DMS79 treated with DMSO at 0.1 percent for 48 hours (cell line): ENCODE data around the gene FAM181B.
"Not testable (repeated sequence)": the region's sequence is repeated elsewhere in the genome, so short reads cannot be mapped to it uniquely, and the experiment has no call there.

ENCODE experiments used
- DNase-seq: peaks from one replicate; lab custom pipeline; 2025; lab: John Stamatoyannopoulos, UW

The FAM181B gene

DNA sequence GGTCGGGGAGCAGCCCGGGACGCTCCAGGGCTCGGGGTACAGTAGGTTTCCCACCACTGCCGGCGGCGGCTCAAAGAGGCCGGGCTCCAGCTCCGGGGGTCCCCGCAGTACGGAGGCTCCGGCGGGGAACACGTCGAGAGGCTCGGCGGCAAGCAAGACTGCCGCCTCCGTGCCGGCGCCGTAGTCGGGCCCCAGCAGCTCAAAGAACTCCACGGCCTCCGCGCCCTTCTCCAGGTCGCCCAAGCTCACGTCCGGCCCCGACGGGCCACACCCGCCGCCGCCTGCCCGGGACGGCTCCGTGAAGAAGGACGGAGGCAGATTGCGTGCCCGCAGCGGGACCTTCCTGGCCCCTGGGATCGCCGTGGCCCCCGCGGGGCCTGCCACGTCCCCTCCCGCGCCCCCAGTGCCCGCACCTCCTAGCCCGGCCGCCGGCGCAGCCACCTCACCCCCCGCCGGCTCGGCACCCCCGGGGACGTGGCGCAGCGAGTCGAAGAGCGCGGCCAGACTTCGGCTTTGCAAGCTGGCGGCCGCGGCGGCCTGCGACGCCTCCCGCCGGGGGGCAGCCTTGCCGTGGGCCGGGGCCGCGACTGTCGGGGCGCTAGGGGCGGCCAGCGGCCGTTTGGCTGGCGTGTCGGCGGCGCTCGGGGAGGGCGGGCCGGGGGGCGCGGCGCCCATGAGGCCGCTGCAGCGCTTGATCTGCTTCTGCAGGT is 775 bp downstream of the FAM181B start:
- no peak for DNase-seq

DNA sequence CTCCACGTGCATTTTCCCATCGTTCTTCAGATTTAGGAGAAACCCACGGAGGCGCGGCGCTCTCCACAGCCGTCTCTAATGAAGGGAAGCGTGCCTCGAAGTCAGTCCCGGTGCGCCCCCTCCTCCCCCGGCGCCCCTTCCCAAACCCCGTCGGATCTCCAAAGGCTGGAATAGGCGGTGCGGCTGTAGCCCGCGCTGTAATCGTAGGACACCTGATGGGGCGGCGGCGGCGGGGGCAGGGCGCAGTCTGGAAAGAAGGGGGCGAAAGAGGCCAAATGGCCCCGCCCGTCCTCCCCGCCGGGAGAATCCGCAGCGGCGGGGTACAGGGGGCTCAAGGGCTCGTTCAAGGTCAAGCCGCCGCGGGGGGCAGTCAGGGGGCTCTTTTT is 1.3 kb downstream of the FAM181B start:
- no peak for DNase-seq

DNA sequence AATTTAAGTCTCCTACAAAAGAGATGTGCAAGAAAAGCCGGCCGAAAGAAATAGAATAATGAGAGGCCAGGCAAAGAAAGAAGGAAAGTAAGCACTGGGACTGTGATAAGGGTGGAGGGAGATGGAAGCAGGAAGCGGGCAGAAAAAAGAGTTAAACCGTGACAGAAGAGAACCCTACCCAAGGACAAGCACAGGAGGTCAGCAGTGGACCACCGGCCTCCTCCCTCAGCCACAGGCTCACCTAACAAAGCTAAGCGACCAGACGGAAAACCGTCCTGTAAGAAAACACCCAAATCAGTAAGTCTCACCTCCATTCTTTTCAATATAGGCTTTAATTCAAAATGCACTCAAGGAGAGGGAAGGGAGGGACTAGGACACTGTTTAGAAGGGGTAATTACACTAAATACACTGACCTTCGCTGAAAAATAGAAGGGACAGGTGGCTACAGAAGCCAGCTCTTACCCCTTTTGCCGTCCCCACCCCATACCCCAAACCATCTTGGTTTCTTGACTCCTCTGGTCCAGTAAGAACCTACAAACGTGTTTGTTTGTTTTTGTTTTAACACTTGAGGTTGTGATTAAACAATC is 1.9 kb downstream of the FAM181B start:
- DNase-seq = no peak

DNA sequence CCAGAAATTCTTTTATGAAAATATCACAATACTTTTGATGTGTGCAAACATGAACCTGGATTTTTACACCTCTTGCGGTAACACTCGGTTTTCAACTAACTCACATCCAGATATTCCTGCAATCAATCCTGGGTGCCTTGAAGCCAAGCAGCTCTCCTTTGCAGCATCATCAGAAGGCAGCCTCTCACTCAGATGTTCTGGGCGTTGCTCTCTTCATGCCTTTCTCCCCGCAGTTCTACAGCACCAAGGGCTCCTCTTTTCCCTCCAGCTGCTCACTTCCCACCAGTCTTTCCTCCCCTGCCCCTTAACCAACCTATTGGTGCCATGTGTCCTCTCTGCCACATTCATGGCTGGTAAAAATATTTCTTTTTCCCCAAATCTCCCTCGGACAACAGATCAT is 2.9 kb downstream of the FAM181B start:
- DNase-seq = no peak

DNA sequence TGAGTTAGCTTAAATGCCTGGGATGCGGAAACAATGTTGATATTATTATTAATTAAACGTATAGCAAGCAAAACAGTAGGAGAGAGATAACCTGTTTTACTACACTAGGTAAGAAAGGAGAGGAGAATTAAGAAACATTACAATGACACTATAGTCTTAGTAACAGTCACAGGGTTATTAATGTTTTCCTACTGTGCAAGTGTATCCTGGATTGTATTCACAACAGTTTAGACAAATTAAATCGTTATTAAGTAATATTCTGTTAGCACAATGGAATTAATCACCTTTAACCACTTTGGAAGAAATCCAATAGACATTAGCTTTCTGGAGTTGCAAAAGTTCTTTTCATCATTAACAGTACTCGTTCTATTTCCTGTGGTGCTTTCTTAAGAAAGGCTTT is 3.4 kb downstream of the FAM181B start:
- no peak for DNase-seq

DNA sequence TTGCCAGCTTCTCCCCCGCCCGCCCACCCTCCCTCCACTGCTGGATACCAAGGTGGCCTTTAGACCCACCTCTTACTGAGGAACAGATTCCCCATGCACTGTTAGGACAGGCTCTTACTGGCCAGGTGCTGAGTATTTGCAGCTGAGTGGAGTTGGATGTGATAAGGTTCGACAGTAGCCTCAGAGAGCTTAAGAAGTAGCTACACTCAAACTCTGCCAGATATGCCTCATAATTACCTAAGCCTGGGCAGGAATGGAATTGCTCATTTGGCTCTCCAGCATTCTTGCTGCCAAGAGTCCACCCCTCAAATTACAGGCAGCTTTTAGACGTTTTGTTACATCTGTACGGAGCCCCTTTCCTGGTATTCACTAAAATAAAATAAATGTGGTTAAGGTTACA is 9.6 kb downstream of the FAM181B start:
- no peak for DNase-seq

DNA sequence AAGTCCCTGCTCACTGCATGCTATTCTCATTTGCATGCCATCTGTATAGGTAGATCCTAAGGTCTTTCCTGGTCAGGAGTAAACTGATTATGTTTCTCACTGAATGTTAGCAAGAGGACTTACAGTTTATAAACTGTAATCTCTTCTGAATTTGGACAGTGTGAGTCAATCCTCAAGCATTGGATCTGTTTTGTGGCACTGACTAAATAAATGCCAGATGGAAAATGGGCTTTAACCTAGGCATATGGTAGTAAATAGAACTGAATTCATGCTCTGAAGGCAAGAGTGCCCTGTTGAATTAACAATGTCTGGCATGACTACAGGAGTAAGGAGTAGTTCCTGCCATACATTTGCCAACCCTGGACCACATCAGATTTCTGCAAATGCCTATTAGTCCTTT is 11.4 kb downstream of the FAM181B start:
- DNase-seq = no peak

DNA sequence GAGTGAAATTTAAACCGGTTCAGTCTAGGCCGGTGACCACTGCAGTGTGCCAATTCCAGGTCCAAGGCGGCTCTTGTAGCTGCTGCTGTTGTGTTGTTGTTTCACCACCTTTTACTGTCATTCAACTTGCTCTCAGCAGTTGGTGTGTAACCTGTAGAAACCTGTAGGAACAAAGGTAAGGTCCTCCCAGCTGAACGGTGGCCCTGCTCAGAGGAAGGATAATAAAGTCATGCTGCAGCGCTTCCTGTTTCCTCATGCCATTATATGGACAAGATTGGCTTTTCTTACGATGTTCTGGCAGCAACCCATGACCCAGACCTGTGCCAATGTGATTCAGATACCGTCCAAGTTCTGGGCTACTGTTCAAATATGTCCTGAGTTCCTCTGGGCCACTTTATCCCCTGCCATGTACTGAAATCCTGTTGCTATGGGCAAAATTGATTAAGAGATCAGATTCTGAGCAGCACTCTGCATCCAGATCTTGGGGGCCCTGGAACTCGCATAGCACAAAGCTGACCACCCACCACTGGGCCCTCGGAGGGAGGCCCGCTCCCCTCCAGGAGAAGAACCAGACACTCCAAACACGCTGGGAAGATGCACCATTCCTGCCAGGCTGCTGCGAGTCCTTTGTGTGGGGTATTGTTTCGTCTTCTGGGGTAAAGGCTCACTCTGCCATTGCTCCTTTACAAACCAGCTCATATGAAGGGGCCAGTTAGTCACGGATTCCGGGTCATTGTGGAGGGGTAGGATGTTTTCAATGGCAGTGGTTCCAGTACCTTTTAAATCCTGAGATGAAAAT is 13.2 kb downstream of the FAM181B start:
- DNase-seq = no peak

DNA sequence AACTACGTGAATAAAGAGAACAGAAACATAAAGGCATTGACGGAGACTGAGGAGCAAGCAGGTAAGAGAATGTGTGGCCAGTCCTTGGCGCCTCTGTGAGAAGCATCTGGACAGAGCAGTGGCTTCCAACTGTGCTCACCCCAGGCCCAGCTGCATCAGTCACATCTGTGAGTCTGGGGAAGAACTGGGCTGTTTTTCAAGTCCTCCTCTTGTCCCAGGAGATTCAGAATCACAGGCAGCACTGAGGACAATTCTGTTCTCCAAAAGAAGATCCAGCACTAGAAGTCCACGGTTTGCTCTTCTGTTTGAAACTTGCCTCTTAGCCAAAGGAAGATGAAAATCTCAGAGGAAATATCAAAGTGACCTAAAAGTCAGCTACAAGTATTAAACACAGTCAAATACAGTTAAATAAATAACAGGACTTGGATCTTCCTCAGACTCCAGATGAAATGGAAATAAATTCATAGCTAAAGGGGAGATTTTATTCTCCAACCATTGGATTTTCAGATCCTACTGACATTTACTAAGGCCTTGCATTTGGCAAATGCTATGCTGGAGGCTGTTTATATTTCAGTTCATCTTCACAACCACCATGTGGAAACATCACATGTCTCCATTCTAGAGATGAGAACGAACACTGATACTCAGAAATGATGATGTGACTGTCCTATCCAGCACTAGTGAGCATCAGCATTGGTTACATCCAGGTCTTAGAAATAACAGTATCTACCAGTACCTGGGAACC is 14.1 kb downstream of the FAM181B start:
- DNase-seq = no peak

DNA sequence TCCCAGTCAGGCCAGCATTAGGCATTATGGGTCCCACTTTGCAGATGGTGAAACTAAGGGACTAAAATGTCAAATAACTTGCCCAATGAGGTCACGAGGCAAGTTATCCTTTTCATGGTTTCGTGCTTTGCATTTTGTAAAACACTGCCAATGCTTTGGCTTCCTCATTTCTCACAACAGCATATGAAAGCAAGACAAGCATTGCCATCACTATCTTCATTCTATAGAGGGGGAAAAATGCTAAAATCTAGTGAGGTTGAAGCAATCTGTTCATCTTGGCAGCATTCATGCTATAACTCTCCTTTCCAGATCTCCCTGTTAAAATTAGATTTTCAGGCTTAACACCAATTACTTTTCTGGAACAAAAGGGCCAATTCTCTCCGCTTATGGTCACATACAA is 14.8 kb downstream of the FAM181B start:
- DNase-seq = no peak

DNA sequence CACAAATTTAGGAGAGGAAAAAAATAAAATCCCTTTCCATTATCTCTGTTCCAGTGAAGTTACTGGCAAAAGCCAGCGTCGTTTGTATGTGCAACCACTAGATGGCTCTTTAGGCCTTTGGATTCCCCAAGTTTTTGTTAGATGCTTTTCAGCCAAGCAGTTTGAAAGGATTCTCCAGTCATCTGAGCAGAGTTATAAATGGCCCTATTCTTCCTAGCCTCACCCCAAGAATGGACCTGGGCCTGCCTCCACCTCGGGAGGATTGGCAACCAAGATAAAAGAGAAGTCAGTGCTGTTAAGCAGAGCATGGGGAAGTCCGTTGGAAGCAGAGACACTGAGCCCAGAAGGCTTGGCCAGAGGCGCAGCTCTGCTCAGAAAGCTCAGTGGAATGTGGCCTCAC is 15.4 kb downstream of the FAM181B start:
- peak; percentile 11 for DNase-seq

DNA sequence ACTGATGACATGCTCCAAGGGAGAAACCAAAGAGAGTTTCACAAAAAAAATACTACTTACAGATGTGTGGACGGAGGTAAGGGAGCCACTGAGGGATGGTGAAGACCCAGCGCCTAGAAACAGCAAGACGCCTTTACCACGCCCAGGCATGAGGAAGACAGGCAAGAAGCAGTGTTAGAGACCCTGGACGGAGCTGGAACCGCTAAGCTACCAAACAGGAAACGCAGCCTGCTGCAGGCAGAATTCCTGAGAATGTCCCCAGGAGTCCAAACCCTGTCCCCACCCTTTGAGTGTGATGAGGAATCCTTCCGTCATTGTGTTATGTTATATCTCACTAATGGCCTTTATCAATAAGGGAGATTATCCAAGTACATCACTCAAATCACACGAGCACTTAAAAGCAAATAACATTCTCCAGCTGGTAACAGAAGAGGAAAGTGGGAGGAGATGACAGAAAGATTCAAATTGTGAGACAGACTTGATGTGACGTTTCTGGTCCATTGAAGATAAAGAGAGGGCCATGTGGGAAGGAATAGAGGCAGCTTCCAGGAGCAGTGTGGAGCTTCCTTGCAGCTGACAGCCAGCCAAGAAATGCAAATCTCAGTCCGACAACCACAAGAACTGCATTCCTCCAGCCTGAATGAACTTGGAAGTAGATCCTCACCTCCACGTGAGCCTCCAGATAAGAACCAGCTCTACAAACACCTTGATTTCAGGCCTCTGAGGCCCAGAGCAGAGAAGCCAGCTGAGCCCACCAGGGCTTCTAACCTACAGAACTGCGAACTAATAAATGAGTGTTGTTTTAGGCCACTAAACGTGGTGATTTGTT is 19.1 kb downstream of the FAM181B start:
- no peak for DNase-seq

DNA sequence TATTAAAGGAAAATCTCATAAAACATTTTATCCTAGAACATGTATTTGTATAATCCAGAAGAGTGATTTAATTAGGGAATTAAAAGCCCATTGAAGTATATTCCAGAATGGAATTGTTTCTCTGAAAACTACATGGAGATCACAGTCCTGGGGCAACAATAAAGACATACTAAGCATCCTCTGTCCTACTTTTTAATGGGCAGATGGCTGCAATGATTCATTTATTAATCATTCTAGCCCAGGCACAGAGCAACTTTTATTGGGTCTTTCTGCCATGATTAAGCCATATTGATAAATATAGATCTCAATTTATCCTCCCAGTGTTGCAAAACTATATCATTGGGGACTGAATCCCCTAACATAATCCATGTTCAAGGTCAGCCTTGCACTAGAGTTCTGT is 22.0 kb downstream of the FAM181B start:
- DNase-seq = no peak

DNA sequence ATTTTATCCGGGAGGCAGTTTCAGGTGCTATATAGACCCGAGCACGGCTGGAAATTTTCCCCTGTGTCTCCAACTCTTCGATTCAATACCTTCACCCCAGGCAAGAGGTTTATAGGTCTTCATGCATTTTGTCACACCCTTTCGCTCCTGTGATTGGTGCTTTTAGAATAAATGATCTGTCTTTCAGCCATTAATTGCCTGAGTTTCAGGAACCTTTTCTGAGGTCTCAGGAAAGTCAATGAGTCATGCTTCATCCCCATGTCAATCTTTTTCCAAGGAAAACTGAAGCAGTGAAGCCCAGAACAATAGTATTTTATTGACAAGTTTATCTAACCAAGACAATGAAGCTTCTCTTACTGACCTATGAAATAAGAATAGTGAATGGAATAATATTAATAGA is 29.9 kb downstream of the FAM181B start:
- no peak for DNase-seq

DNA sequence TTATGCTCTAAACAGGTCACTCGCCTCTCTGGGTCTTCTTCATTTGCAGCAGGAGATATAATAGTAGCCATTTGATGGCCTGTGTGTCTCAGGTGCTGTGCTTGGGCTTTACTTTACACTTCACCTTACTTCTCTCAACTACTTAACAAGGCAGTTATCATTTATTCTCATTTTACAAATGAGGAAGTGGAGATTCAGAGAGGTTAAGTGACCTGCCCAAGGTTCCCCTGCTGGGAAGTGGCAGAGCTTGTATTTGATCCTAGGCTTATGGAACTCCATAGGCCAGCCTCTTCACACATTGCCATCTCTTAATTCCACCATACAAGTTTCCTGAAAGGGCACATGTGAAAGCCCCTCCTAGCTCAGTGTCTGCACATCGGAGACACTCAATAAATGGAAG is 30.4 kb downstream of the FAM181B start:
- no peak for DNase-seq

DNA sequence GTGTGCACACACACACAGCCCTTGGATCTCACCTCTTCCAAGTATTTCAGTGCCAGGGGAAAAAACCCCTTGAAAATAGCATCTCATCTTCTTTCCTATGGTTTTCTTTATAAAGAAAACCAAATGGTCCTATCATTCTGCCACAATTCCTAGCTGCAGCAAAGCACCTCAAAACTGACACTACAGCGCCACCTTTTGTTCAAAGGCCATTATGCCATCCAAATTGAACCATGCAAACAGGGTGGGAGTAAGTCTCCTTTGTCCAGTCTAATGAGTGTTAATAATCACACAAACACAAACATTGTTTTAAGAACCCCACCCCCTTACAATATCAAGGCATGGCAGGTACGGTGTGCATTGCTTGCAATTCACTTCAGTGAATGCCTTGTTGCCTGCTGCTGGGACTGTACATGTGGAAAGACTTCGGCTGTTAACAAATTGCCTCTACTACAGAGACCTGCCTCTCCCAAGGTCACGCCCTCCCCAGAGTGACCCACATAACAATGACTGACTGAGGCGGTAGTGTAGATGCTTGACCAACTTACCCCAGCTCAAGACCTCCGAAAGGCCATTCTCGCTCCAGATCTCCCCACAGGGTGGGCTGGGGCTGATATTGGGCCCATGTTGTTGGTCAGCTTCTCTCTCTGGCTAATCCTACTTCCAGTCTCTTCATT is 31.7 kb downstream of the FAM181B start:
- DNase-seq = no peak

DNA sequence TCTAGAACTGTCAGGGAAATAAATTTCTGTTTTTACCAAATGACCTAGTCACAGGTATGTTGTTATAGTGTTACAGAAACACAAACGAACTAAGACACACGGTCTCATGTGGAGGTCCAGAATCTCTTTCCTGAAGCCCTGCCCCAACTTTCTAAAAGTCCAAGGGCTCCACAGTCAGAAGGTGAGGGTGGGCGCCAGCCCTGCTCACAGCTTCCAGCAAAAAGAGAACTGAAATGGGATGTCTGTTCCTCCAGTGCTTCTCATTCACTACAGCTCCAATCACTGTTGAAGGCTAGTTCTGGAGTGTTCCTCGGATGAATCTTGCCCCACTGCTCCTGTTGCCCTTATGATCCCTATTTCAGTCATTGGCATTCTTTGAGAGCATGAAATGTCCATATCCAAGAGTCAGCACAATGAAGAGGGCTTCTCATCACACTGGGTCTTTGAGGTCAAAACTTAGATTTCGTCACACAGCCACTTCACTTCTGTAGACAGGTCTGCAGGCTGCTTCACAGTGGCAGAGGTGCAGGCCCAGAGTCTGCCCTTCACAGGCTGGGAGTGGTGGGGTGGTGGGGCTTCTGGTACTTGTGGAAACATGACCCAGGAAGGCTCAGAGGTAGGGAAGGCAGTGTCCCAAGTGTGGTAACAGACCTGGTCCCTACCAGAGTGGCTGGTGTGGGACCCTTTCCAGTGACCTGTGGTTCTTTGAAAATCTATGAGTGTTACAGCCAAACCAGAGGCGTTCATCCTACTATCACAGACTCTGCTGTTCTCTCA is 34.9 kb downstream of the FAM181B start:
- DNase-seq = no peak

DNA sequence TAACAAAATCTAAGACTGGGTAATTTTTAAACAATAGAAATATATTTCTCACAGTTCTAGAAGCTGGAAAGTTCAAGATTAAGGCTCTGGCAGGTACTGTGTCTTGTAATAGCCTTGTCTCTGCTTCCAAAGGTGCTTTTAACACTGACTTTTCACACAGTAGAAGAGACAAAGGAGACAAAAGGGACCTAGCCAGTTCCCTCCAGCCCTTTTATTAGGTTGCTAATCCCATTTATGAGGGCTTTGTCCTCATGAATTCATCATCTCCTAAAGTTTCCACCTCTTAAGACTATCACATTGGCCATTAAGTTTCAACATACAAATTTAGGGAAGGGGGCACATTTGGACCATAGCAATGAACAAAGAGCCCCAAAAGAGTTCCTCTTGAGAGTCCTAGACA is 40.7 kb downstream of the FAM181B start:
- DNase-seq = no peak

DNA sequence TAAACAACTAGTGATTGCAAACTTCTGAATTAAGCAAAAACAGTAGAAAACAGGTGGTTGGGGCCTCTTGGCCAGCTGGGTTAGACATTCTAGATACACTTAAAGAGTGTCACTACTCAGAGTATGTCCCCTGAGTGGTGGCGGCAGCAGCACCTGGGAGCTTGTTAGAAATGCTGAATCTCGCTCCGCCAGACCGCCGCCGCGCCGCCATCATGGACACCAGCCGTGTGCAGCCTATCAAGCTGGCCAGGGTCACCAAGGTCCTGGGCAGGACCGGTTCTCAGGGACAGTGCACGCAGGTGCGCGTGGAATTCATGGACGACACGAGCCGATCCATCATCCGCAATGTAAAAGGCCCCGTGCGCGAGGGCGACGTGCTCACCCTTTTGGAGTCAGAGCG is 44.3 kb downstream of the FAM181B start:
- not testable (repeated sequence) for DNase-seq

DNA sequence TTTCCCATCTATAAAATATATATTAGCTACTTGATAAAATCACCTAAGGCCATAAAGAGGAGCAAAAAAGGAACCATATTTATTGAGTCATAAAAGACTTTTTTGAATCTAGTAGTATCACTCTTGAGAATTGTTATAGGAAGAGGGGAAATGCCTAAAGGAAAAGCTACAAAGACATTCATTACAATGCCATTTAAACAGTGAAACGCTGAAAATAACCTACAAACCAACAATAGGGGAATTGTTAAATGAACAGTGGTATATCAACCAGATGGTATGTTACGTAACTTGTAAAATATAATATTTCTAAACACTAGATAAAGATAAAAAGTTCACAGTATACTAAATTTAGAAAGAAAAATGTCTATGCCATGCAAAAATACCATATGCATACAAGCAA is 47.5 kb downstream of the FAM181B start:
- DNase-seq = no peak
